G401 (cell line): Measurements from ENCODE around the gene RABGAP1L. TPM values are rescaled to one million over a fixed set of nuclear protein-coding genes. Genes with fewer than 3 reads are reported as not detected.
"Not testable (repeated sequence)": the region's sequence is repeated elsewhere in the genome, so short reads cannot be mapped to it uniquely, and the experiment has no call there.

Experiments used
- DNase-seq: peaks from one replicate; pipeline ENCODE4 v3.0.0-alpha.2; 2015; ENCODE audit warnings: low spot score
- in situ Hi-C: cut with HindIII; loops from 2 replicates; pipeline ENCODE4 v1.10.0; 2016; ENCODE audit warnings: low sequenced_read_pairs, mixed read lengths
- total RNA-seq: library from RNA; depleted of rRNA; stranded (reverse); fragments of >200 nt; shearing (Covaris generic); gene quantifications from 2 replicates; pipeline ENCODE4 v1.2.3, GENCODE V29; 2014; rRNA removed

Gene RABGAP1L
- 17.0 and 23.3 TPM in 2 replicates for total RNA-seq

- DNase-seq: peak; percentile 95
- in situ Hi-C loops: no loop called here
Measured at GRCh38 chr1:174159252-174160108, at the start of gene RABGAP1L. Gene RABGAP1L, plus strand, starts transcription at chr1:174159520.

- in situ Hi-C loops: no loop called here
- no peak for DNase-seq
Measured at GRCh38 chr1:174110053-174110452, 49.3 kb upstream of the RABGAP1L start.

GRCh38 chr1:174112489-174113162, 46.7 kb upstream of the RABGAP1L start:
- no peak for DNase-seq
- in situ Hi-C loops: no loop called here

GRCh38 chr1:174114106-174114505, 45.2 kb upstream of the RABGAP1L start:
- DNase-seq: no peak
- in situ Hi-C loops: no loop called here

- in situ Hi-C loops: no loop called here
- DNase-seq: peak; percentile 59
Measured at GRCh38 chr1:174114788-174115448, 44.4 kb upstream of the RABGAP1L start.

- in situ Hi-C loops: no loop called here
- DNase-seq: no peak
Measured at GRCh38 chr1:174116042-174116441, 43.3 kb upstream of the RABGAP1L start.

- in situ Hi-C loops: no loop called here
- peak; percentile 98 for DNase-seq
Measured at GRCh38 chr1:174118751-174119150, 40.6 kb upstream of the RABGAP1L start.

GRCh38 chr1:174122318-174122717, 37.0 kb upstream of the RABGAP1L start:
- DNase-seq, in situ Hi-C loops: not testable (repeated sequence)

- in situ Hi-C loops: no loop called here
- DNase-seq: no peak
Measured at GRCh38 chr1:174123843-174124242, 35.5 kb upstream of the RABGAP1L start.

GRCh38 chr1:174127176-174127575, 32.1 kb upstream of the RABGAP1L start:
- in situ Hi-C loops, DNase-seq: not testable (repeated sequence)

- in situ Hi-C loops: no loop called here
- DNase-seq: no peak
Measured at GRCh38 chr1:174131032-174131638, 28.2 kb upstream of the RABGAP1L start.

- in situ Hi-C loops: no loop called here
- DNase-seq: no peak
Measured at GRCh38 chr1:174134003-174134659, 25.2 kb upstream of the RABGAP1L start.

- in situ Hi-C loops: no loop called here
- DNase-seq: no peak
Measured at GRCh38 chr1:174135211-174135610, 24.1 kb upstream of the RABGAP1L start.

GRCh38 chr1:174136714-174137113, 22.6 kb upstream of the RABGAP1L start:
- in situ Hi-C loops: no loop called here

GRCh38 chr1:174142836-174143235, 16.5 kb upstream of the RABGAP1L start:
- no peak for DNase-seq
- in situ Hi-C loops: no loop called here

More at GRCh38 chr1:174136714-174137113, 22.6 kb upstream of the RABGAP1L start:
- DNase-seq: no peak

- DNase-seq, in situ Hi-C loops: not testable (repeated sequence)
Measured at GRCh38 chr1:174143727-174144396, 15.5 kb upstream of the RABGAP1L start.

GRCh38 chr1:174144397-174144783, 14.9 kb upstream of the RABGAP1L start:
- in situ Hi-C loops, DNase-seq: not testable (repeated sequence)

- no peak for DNase-seq
- in situ Hi-C loops: no loop called here
Measured at GRCh38 chr1:174149216-174149615, 10.1 kb upstream of the RABGAP1L start.
